Central memory CD4-positive, alpha-beta T cell (primary cell): ENCODE results near the gene RASSF3.
"Not testable (repeated sequence)": the region's sequence is repeated elsewhere in the genome, so short reads cannot be mapped to it uniquely, and the experiment has no call there.

Source experiments
- DNase-seq: peaks from one replicate; pipeline ENCODE4 v3.0.0; 2022

The RASSF3 gene

DNA sequence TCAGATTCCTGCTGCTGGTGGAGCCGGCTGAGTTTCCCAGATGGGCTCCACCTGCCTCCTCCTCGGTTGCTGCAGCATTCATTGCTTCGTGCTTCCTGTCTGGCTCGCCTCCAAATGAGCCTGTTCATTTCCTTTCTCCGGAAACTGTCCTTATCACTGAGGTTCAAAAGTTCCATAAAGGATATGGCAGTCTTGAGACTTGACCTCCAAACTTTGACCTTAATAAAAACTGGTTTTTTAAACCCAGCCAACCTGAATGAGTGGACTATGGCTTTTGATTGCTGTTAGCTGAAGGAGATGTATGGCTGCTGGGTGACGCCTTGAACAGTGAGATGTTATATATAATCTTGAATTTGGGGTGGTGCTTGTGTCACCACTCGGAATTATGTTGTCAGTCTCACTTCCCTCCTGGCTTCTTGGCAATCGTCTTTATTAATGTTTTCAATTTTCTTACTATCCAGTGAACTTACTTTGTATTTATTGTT is 62.7 kb downstream of the RASSF3 start:
- peak; percentile 50 for DNase-seq

DNA sequence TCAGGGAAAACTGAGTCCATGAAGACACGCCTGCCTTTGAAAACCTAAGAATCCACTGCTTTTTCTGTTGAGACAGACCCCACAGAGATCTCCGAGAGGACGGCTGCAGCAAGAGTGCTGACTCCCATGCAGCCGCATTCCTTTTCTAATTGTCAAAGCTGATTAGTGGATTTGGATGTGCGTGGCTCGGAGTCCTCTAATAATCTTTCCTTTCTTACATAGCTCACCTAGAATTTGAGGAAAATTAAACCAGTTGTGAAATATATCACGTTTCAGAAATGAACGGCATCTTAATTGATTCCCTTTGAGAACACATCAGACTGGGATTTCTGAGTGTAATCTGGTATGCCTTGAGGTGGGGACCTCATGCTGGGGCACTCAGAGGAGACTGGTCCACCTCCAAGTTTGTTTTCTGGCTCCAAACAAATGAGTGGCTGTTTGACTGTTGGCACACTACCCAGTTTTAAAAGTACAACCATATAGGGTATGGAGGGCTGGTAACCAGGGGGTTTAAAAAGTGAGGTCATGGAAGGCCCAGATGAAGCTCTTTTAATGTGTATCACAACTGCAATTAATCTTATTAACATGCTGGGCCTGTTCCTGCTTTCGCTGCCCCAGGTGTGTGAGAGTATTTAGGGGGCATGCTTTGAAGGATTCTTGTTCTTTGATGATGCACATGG is 63.3 kb downstream of the RASSF3 start:
- DNase-seq = no peak

DNA sequence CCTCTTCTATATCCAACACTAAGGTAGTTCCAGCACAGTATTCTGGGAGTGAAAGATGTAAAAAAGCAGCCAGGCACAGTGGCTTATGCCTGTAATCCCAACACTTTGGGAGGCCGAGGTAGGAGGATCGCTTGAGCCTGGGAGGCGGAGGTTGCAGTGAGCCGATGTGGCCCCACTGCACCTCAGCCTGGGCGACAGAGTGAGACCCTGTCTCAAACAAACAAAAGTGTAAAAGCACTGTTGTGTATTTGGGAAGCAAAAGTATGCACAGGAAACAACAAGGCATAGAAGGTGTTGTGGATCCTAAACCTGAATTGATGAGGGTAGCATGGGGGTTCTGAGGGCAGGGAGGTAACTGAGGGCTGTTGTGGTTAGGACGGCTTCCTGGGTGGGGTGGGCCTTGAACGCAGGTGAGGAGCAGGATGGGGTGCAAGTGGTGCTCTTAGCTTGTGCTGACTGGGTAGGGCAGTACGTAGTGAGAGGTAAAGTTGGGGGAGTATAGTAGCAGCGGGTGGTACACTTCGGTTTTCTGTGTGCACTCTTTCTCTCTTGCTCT is 64.2 kb downstream of the RASSF3 start:
- peak; percentile 86 for DNase-seq

DNA sequence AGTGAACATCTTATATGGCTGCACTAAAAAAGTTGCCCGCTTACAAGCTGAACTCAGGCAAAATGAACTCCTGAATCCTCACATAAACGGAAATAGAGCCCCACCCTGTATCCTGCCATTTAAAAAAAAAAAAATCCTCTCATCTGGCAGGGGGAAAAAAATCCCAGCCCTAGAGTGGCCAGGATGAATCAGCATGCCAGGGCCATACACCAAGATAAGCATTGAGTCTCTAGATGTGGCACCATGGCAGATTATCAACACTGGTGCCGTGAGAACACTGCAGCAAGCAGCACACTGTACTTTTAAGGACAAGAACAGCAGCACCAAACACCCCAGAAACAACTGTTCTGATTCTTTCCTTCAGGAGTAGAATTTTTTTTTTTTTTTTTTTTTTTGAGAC is 65.5 kb downstream of the RASSF3 start:
- DNase-seq = no peak

DNA sequence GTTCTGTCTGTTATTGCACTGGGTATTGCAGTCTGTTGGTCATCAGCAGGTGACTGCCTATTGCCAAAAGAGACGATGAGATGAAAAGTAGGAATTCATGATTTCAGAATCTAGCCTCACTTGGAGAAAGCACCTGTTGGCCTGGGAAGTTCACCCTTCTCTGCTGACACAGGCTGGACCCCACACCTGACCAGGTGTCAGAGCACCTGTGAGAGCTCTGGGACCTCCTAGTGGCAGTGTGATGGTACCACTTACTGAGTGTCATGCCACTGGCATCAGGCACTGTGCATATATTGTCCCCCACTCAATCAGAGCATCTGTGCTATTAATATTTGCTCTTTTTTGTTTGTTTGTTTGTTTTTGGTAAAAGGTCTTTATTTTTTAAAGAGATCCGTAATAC is 68.0 kb downstream of the RASSF3 start:
- DNase-seq = no peak

DNA sequence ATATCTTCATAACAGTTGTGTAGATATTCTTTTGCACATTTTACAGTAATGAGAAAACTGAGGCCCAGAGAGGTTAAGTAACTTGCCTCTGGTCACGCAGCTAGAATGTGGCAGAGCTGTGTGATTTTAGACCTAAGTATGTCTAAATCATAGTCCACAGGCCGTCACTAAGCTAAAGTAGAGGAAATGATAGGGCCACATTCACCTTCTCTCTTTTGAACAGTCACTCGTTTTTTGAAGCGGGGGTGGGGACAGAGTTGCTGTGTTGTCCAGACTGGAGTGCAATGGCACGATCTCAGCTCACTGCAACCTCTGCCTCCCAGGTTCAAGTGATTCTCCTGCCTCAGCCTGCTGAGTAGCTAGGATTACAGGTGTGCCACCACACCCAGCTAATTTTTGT is 68.5 kb downstream of the RASSF3 start:
- no peak for DNase-seq

DNA sequence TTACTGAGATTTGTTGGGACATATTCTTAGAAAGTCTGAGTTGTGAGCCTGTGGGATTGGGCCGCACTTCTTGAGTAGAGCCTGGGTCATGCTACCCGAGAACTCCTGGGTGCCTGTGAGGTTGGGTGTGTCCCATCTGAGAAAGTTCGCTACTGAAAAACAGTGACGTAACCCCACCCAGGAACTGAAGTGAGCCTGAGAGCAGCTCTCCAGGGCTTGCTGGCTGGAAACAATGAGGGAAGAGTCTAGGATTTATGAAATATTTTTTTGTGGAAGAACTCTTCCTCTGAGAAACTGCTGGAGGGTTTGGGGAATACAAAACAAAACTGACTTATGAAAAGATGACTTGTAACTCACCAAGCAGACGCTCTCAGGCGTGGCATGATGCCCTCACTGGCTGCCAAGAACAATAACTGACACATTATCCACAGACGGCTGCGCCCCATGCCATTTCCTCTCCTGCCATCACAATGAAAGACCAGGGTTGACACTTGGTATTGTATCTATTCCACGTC is 69.2 kb downstream of the RASSF3 start:
- peak; percentile 79 for DNase-seq

DNA sequence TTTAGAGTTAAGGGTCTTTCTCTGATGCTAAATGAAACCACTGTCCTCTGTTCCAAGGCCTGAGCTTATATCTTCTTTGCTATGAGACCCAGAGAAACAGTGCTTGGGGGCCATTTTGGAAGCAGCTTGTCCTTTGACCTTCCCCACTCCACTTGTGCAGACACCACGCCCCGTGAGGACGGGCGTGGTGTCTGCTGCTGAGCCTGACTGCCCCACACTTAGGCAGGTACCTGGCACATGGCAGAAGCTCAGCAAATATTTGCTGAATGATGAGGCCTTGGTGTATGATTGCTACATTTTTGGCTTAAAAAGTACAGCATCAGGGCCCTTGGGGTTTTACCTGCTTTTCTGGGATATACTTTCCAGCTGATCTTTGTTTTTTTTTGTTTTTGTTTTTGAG is 69.9 kb downstream of the RASSF3 start:
- DNase-seq = no peak

DNA sequence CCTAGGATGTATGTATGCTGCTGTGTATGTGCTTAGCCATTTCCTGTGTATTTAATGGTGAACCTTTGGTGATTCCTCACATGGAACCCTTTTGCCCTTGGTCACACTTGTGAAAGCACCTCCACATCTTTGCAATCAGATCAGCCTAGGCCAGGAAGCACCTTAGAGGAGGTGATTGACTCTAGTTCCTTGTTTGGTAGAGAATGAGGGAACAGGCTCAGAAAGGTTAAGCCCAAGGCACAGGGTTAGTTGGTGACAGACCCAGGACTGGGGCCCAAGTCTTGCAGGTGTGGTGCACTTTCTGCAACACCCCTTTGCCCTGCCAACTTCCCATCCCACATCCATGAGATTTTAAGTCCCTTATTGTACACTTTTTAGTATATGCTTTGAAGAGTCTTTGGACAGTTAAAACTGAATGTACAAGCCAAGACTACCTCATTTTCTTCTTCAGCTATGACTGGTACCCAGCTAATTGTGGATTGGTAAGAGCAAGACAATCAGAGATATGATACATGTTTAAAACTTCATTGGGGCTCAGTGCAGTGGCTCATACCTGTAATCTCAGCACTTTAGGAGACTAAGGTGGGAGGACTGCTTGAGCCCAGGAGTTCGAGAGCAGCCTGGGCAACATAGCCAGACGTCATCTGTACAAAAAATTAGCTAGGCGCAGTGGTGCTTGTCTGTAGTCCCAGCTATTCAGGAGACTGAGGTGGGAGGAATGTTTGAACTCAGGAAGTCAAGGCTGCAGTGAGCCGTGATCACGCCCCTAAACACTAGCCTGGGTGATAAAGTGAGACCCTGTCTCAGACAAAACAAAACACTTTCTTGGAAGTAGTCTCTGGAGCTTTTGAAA is 71.1 kb downstream of the RASSF3 start:
- DNase-seq = peak; percentile 25

DNA sequence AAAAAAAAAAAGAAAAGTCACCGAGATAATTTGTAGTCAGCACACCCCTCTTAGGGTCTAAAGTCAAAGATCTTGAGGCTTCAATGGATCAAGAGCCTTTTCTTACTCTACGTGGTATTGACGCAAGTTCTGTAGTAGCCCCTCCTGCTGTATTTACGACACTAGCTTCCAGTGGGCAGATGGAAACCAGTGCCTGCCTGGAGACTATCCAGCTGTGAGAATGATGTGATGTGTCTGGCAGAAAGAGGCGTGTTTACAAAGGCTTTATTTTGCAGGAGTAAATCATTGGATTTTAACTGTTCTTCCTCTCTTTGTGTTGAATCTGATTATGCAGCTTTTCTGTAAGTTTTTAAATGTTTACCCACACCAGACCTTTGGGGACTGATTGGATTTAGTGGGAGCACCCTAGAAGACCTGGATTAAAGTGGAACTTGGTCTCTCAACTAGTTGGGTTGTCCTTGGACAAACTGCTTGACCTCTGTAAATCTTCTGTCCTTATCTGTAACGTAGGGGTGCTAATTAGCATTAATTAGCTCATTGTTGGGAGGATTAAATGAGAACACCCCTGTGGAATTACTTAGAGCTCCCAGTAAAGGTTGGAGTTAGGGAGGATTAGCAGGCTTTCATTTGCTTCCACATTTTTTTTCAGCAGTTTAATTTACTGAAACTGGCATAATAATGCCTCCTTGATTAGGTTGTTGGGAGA is 72.4 kb downstream of the RASSF3 start:
- DNase-seq = no peak

DNA sequence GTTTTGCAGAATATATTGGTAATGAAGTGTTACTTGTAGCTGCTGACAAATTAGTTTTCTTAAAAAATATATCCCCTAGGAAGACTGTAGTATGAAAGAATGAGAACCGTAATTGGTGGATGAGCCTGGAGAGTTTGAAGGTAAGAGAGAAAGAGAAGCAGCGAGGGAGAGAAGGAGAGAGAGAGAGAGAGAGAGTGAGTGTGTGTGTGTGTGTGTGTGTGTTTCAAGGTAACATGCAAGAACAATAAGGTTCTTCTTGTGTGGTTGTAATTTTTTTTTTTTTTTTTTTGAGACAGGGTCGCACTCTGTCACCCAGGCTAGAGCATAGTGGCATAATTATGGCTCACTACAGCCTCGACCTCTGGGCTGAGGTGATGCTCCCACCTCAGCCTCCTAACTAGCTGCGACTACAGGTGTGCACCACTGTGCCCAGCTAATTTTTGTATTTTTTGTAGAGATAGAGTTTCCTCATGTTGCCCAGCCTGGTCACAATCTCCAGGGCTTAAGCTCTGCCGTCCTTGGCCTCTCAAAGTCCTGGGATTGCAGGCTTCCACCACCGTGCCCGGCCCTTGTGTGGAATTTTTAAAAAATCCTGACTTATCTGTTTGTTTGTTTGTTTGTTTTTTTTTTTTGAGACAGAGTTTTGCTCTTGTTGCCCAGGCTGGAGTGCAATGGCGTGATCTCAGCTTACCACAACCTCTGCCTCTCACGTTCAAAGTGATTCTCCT is 73.7 kb downstream of the RASSF3 start:
- DNase-seq = no peak

DNA sequence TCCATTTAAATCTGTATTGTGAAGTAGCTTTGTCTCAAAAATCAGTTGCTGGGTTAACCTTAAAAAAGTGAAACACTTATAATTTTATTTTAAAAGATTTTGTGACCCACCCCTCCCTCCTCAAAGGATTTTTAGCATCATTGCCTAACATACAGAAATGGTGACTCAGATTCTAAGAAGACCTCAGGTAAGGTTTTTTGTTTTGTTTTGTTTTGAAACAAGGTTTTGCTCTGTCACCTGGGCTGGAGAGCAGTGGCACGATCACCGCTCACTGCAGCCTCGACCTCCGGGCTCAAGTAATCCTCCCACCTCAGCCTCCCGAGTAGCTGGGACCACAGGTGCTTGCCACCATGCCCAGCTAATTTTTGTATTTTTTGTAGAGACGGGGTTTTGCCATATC is 74.8 kb downstream of the RASSF3 start:
- DNase-seq = no peak

DNA sequence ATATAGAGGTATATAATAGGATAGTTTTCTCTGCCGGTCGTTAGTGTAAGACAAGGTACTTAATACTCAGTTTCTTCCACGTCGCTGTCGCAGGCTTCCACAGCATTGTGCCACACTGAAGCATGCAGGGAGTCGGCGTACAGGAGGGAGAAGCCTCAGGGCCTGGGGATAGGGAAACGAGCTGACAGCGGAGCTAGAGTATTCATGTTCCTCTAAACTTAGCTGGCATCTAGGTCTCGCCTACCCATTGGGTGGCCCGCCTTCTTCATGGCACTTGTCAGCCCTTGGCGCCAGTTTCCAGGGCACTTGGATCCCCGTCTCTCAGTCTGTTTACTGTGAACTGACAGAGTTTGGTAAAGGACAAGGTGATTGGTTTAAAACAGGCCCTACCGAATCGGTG is 75.3 kb downstream of the RASSF3 start:
- DNase-seq = no peak

DNA sequence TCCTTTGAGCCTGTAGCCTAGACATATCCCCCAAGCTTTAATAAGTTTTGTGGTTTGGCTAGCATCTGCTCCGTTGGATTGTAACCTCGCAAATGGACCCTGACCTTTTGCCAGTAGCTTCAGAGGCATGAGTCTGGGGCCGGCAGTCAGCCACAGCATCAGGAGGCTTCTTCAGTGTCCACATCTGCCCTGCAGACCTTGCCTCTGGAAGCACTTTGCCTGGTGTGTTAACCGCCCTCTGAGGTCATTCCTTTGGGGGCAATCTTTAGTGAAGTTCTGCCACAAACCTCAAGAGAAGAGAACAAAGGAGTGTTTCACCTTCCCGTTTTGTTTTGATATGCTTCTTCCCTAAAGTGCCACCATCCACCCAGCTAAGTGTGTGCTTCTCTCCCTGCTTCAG is 77.5 kb downstream of the RASSF3 start:
- DNase-seq = no peak

DNA sequence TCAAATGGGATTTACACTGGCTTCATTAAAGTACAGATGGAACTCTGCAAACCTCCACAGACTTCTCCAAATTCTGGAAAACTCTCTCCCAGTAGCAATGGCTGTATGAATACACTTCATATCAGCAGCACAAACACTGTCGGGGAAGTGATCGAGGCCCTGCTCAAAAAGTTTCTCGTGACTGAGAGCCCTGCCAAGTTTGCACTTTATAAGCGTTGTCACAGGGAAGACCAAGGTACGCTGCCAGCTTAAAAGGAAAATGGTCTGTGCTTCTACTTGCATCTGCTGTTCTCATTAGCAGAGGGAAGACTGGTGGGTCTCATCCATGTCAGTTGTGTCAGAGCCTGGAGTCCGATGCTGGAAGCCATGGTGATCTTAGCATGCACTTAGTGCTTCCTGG is 77.9 kb downstream of the RASSF3 start:
- DNase-seq = no peak

DNA sequence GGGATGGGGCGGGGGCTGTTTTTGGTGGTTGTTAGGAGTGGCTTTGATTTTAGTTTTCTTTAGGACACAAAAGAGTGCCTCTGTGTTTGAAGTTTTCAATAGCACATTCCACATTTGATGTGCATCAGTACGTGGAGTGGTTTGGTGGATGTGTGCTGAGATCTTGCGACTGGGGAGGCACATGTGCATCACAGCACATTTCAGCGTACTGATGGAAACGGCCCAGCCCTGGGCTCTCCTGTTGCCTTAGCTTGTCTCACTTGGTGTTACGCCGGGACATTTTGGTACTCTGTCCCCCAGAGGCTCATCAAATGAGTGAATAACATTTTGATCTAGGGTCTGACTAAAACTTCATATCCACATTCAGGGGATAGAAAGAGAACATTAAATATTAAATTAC is 78.4 kb downstream of the RASSF3 start:
- DNase-seq = no peak

DNA sequence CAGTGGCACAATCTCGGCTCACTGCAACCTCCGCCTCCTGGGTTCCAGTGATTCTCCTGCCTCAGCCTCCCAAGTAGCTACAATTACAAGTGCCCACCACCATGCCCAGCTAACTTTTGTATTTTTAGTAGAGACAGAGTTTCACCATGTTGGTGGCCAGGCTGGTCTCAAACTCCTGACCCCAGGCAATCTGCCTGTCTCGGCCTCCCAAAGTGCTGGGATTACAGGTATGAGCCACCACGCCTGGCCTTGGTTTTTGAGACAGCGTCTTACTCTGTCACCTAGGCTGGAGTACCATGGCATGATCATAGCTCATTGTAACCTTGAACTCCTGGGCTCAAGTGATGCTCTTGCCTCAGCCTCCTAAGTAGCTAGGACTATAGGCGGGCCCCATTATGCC is 79.9 kb downstream of the RASSF3 start:
- not testable (repeated sequence) for DNase-seq

DNA sequence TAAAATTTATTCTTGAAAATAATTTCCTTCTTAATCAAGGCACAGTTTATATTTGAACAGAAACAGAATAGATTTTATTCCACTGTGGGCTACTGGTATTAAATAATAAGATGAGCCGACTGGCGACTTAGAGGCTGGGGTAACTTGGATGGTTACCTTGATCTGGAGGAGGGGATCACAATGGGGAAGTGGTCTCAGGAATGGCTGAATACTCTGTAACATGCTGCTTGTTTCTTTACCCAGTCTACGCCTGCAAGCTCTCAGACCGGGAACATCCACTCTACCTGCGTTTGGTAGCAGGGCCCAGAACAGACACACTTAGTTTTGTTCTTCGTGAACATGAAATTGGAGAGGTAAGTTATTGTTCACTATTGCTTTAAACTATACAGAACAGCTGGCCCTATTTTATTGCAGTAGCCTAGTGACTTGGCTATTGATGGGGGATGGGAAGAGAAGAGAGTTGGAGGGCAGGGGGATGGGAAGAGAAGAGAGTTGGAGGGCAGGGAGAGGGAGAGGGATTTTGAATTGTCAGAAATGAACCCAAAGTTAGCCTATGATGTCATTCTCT is 81.0 kb downstream of the RASSF3 start:
- no peak for DNase-seq

DNA sequence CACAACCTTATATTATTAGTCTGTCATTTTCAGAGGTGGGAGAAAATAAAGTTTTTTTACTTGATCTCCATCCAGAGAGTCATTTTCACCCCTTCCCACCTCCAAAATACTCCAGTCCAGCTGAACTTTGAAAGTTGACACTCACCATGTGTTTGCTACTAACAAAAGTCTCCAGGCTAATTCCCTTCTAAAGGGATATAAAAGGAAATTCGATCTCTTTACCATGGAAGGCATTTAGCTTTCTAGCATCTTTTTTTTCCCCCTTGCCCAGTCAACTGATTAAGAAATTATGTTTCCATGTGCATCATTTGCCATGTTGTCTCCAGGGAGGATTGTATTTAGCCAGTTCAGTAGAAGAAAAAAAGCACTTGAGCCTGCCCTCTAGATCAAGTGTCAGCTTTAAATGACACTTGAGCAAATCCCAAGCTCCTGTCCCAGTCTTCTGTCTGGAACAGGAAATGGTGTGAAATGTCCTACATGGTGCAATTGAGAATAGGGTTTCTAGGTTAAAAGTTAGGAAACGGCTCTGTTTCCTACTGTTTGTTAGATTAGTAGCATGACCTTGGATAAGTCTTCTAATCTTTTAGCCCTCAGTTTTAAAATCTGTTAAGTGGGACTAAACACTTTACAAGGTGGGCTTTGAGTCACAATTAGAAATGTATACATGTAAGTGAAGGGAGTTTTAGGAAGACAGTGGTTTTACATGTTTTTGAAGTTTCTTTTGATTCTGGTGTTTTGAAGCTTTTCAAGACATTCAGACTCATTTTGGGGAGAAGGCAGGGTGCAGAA is 81.7 kb downstream of the RASSF3 start:
- DNase-seq = no peak

DNA sequence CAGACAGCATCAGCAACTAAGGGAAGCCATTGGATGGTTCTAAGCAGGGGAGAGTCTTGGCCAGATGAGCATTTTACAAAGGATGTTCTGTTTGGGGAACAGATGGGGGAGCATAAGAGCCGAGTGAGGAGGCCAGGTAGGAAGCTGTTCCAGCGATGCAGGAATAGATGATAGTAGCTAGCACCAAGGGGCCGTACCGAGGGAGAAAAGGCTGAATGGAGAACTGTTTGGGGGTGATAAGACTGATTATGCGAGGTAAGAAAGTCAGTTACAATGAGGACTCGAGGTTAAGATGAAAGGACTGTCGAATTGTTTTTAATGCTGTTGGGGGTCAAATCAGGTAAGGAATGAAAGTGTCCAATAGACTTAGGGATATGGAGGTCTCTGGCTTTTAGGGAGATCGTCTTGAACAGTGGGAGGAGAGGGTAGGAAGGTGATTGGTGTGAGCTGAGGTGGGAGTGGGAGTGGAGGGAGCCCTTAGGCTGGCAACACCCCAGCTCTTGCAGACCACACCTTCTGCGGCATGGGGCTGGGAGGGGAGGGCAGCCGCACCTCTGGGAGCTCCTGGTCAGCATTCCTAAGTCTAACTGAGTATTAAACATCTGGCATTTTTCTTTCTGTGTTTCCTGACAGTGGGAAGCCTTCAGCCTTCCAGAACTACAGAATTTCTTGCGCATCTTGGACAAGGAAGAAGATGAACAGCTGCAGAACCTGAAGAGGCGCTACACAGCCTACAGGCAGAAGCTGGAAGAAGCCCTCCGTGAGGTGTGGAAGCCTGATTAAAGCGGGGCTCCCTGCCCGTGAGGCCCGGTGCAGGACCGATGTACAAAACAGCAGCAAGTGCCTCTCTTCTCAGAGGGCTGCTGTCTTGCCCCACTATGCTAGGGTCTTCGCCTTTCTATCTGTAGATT is 84.1 kb downstream of the RASSF3 start:
- DNase-seq = no peak
